H1 (cell line): ENCODE measurements around the gene SNED1.

Experiments used
- CHD2 ChIP-seq: IDR thresholded peaks from 2 replicates; pipeline ENCODE4 v1.6.1; 2012; ENCODE audit warnings: low read length, improper control_type of control experiment
- CTCF ChIP-seq, 3 experiments: IDR thresholded peaks; 1 replicate in 2 of 3; 2 replicates in 1 of 3; pipeline versions ENCODE4 v1.5.1 to v1.6.1; 2011; ENCODE audit warnings: low read length in 3 of 3, mild to moderate bottlenecking in 3 of 3, inconsistent platforms in 2 of 3, low read depth in 1 of 3, moderate library complexity in 1 of 3; ENCODE audit not compliant: insufficient read depth in 1 of 3; ENCODE audit errors: control extremely low read depth in 1 of 3
- GABPA ChIP-seq: IDR thresholded peaks from 2 replicates; pipeline ENCODE4 v1.6.1; 2011; ENCODE audit warnings: mild to moderate bottlenecking, low read length, moderate library complexity, borderline replicate concordance; ENCODE audit not compliant: insufficient read depth
- JUND ChIP-seq: IDR thresholded peaks from 2 replicates; pipeline ENCODE4 v1.6.1; 2011; ENCODE audit warnings: mild to moderate bottlenecking, improper control_type of control experiment, low read length
- MAX ChIP-seq: IDR thresholded peaks from 2 replicates; pipeline ENCODE4 v1.6.1; 2012; ENCODE audit warnings: inconsistent platforms
- RAD21 ChIP-seq, 2 experiments: IDR thresholded peaks in 1 of 2; conservative IDR thresholded peaks in 1 of 2; 2 replicates each; pipeline ENCODE4 v1.6.1; 2011; ENCODE audit warnings: low read depth in 2 of 2, low read length in 2 of 2, improper control_type of control experiment in 1 of 2, inconsistent platforms in 1 of 2, mild to moderate bottlenecking in 1 of 2, moderate library complexity in 1 of 2

- TF ChIP-seq CTCF (IDR thresholded peaks at IDR 0.05; ENCODE audit: control extremely low read depth in 1 of 3, insufficient read depth in 1 of 3, low read depth in 1 of 3, low read length in 3 of 3) (no peak), JUND (no peak), MAX (no peak), RAD21 (IDR thresholded peaks at IDR 0.05 in 1 of 2, conservative IDR thresholded peaks at IDR 0.05 in 1 of 2; ENCODE audit: low read depth in 2 of 2, low read length in 2 of 2) (no peak), GABPA (no peak), CHD2 (no peak)
Measured at GRCh38 chr2:241071677-241072111, 73.3 kb downstream of the SNED1 start.
